Neural crest cell (in vitro differentiated cells): Measurements from ENCODE around the gene ENTPD2. TPM values are rescaled to one million over a fixed set of nuclear protein-coding genes. Genes with fewer than 3 reads are reported as not detected.

ENCODE experiments used
- DNase-seq: peaks from one replicate; pipeline ENCODE4 v3.0.0; 2021; ENCODE audit warnings: low read depth, mixed read lengths, low spot score
- H3K27ac Mint-ChIP-seq: one replicate; pipeline ENCODE4 v1.8.0; 2021; ENCODE audit warnings: mild to moderate bottlenecking, mixed read lengths; ENCODE audit not compliant: unreplicated experiment
- H3K27me3 Mint-ChIP-seq: 2 replicates; pipeline ENCODE4 v1.8.0; 2021; ENCODE audit warnings: low read depth, mild to moderate bottlenecking, mixed read lengths
- H3K36me3 Mint-ChIP-seq: 2 replicates; pipeline ENCODE4 v1.8.0; 2021; ENCODE audit warnings: low read depth, mild to moderate bottlenecking, mixed read lengths
- H3K4me1 Mint-ChIP-seq: 2 replicates; pipeline ENCODE4 v1.8.0; 2021; ENCODE audit warnings: mixed read lengths
- H3K4me3 Mint-ChIP-seq: one replicate; pipeline ENCODE4 v1.8.0; 2021; ENCODE audit warnings: mild to moderate bottlenecking, mixed read lengths
- H3K9me3 Mint-ChIP-seq: 2 replicates; pipeline ENCODE4 v1.8.0; 2021; ENCODE audit warnings: mixed read lengths
- CTCF ChIP-seq: fragments of 200-600 bp; sonication (generic); conservative IDR thresholded peaks from 2 replicates; pipeline ENCODE4 v1.5.0; 2021; ENCODE audit warnings: antibody characterized with exemption, mild to moderate bottlenecking
- total RNA-seq: library from RNA; stranded (reverse); gene quantifications from 2 replicates; pipeline ENCODE4 v1.2.1, GENCODE V29; 2021

ENTPD2 gene
- total RNA-seq, 1 donor from 2014 or later: not detected

DNA sequence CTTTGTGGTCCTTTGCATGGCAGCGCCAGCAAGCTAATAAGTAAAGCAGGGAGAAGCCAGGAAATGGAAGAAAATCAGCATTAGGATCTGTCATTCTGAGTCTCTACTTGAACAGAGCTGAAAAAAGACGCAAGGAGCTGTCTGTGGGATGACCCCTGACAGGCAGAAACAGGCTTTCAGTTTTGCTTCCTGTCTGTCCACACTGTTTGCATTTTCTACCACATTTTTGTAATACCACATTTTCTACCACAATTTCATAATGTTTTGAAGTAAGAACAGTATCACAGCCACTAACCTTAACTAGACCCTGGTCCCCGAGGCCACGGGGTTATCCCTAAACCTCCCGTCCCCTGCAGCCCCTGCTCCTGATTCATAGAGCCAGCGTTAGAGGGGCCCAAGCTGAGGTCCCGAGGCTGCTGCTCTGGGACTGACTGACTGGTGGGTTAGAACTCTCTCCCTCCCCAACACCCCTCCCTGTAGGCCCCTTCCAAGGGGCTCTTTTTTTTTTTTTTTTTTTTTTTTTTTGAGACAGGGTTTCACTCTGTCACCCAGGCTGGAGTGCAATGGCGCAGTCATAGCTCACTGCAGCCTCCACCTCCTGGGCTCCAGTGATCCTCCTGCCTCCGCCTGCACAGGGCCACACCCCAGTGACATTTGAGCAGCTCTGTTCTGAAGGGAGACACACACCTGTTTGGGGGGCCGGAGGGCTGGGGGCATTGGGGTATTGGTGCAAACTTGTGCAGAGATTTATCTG lies 53.5 kb downstream of the ENTPD2 start:
- Mint-ChIP-seq H3K4me3 (peak overlapping the region; percentile 57), H3K27me3 (peaks cover 11% of the 10 kb centered on the region), H3K36me3 (no peaks in the 10 kb centered on the region), H3K27ac (no peak overlapping the region), H3K4me1 (peaks cover 8% of the 10 kb centered on the region), H3K9me3 (no peaks in the 10 kb centered on the region)
- TF ChIP-seq CTCF: no peak
- no peak for DNase-seq

Other genes with a start within 250 kb of the ENTPD2 start
- 191 and 198 TPM in 2 replicates for gene RABL6, start 246.1 kb downstream of the ENTPD2 start, total RNA-seq
- 2.8 and 3.3 TPM in 2 replicates for gene AJM1, start 211.6 kb downstream of the ENTPD2 start, total RNA-seq
- 170 and 175 TPM in 2 replicates for gene PHPT1, start 204.7 kb downstream of the ENTPD2 start, total RNA-seq
- gene MAMDC4, start 201.7 kb downstream of the ENTPD2 start, total RNA-seq: 19.3 and 20.6 TPM in 2 replicates
- gene EDF1, start 187.8 kb downstream of the ENTPD2 start, total RNA-seq: 338 and 339 TPM in 2 replicates
- gene TRAF2, start 167.5 kb downstream of the ENTPD2 start, total RNA-seq: 30.1 and 34.4 TPM in 2 replicates
- 81.2 and 83.9 TPM in 2 replicates for gene FBXW5, start 109.3 kb downstream of the ENTPD2 start, total RNA-seq
- 0.59 and 0.98 TPM in 2 replicates for gene C8G, start 108.8 kb downstream of the ENTPD2 start, total RNA-seq
- gene LCN12, start 101.8 kb downstream of the ENTPD2 start, total RNA-seq: 0.50 and 1.1 TPM in 2 replicates
- gene PTGDS, start 76.6 kb downstream of the ENTPD2 start, total RNA-seq: not detected in 2 replicates
- gene LCNL1, start 71.1 kb downstream of the ENTPD2 start, total RNA-seq: not detected in 2 replicates
- gene PAXX, start 61.6 kb downstream of the ENTPD2 start, total RNA-seq: 82.6 and 84.9 TPM in 2 replicates
- not detected in 2 replicates for gene CLIC3, start 57.5 kb downstream of the ENTPD2 start, total RNA-seq
- 31.7 and 37.1 TPM in 2 replicates for gene ABCA2, start 25.8 kb downstream of the ENTPD2 start, total RNA-seq
- gene FUT7, start 22.0 kb downstream of the ENTPD2 start, total RNA-seq: 0.14 TPM in 1 of 2 replicates, not detected in the other
- 54.7 and 61.1 TPM in 2 replicates for gene NPDC1, start 7.9 kb downstream of the ENTPD2 start, total RNA-seq
- gene SAPCD2, start 16.5 kb upstream of the ENTPD2 start, total RNA-seq: 29.8 and 31.1 TPM in 2 replicates
- gene UAP1L1, start 23.5 kb upstream of the ENTPD2 start, total RNA-seq: 2.6 and 2.9 TPM in 2 replicates
- 50.4 and 54.0 TPM in 2 replicates for gene MAN1B1, start 32.9 kb upstream of the ENTPD2 start, total RNA-seq
- gene DPP7, start 60.7 kb upstream of the ENTPD2 start, total RNA-seq: 37.9 and 46.5 TPM in 2 replicates
- 0.14 and 0.44 TPM in 2 replicates for gene GRIN1, start 85.1 kb upstream of the ENTPD2 start, total RNA-seq
- 0.37 and 0.48 TPM in 2 replicates for gene LRRC26, start 116.0 kb upstream of the ENTPD2 start, total RNA-seq
- gene TMEM210, start 118.0 kb upstream of the ENTPD2 start, total RNA-seq: not detected in 2 replicates
- 69.3 and 71.7 TPM in 2 replicates for gene ANAPC2, start 134.5 kb upstream of the ENTPD2 start, total RNA-seq
- 64.8 and 66.4 TPM in 2 replicates for gene SSNA1, start 134.6 kb upstream of the ENTPD2 start, total RNA-seq
- 22.0 and 25.1 TPM in 2 replicates for gene TPRN, start 146.7 kb upstream of the ENTPD2 start, total RNA-seq
- gene TMEM203, start 151.6 kb upstream of the ENTPD2 start, total RNA-seq: 45.0 and 49.7 TPM in 2 replicates
- gene NDOR1, start 151.6 kb upstream of the ENTPD2 start, total RNA-seq: 36.6 and 39.4 TPM in 2 replicates
- 9.7 and 10.1 TPM in 2 replicates for gene RNF208, start 168.2 kb upstream of the ENTPD2 start, total RNA-seq
- 1.2 and 1.6 TPM in 2 replicates for gene CYSRT1, start 171.1 kb upstream of the ENTPD2 start, total RNA-seq
- gene RNF224, start 173.4 kb upstream of the ENTPD2 start, total RNA-seq: 0.16 TPM in 1 of 2 replicates, not detected in the other
- gene SLC34A3, start 176.8 kb upstream of the ENTPD2 start, total RNA-seq: not detected in 2 replicates
- 329 and 336 TPM in 2 replicates for gene TUBB4B, start 187.2 kb upstream of the ENTPD2 start, total RNA-seq
- gene STPG3, start 197.2 kb upstream of the ENTPD2 start, total RNA-seq: 0.26 TPM in 1 of 2 replicates, not detected in the other
- gene NELFB, start 201.3 kb upstream of the ENTPD2 start, total RNA-seq: 76.7 and 79.0 TPM in 2 replicates
- 0.75 and 0.86 TPM in 2 replicates for gene TOR4A, start 223.7 kb upstream of the ENTPD2 start, total RNA-seq
- gene NRARP, start 248.2 kb upstream of the ENTPD2 start, total RNA-seq: 31.7 and 33.7 TPM in 2 replicates